CD4-positive, alpha-beta memory T cell (primary cell): ENCODE results near the gene STK40. TPM values are rescaled to one million over a fixed set of nuclear protein-coding genes. Genes with fewer than 3 reads are reported as not detected.

Experiments used
- CTCF ChIA-PET: fragments of 350-600 bp; sonication (Branson Sonifier 250); formaldehyde crosslinking; loops from one replicate; lab custom pipeline; 2021; ENCODE audit warnings: inconsistent platforms; ENCODE audit not compliant: partially characterized antibody; lab: Charles Lee
- POLR2A ChIA-PET: fragments of 350-600 bp; sonication (Branson Sonifier 250); formaldehyde crosslinking; loops from one replicate; lab custom pipeline; 2021; ENCODE audit not compliant: partially characterized antibody; lab: Charles Lee
- DNase-seq, 5 donors: peaks; one replicate each; pipeline versions ENCODE4 v3.0.0 to v3.0.0-alpha.2; 2020 to 2022; ENCODE audit warnings: mixed read lengths in 1 of 5
- H3K27ac ChIP-seq: one replicate; pipeline ENCODE4 v1.7.0; 2013; ENCODE audit warnings: low read depth, low read length
- H3K27me3 ChIP-seq: 2 replicates; pipeline ENCODE4 v1.7.0; 2013; ENCODE audit warnings: mild to moderate bottlenecking, low read length, moderate library complexity; ENCODE audit not compliant: insufficient read depth
- H3K36me3 ChIP-seq: 2 replicates; pipeline ENCODE4 v1.7.0; 2013; ENCODE audit warnings: mild to moderate bottlenecking, low read length, moderate library complexity; ENCODE audit not compliant: insufficient read depth
- H3K4me1 ChIP-seq: 2 replicates; pipeline ENCODE4 v1.7.0; 2013; ENCODE audit warnings: mild to moderate bottlenecking, low read length, moderate library complexity; ENCODE audit not compliant: insufficient read depth
- H3K4me3 ChIP-seq, 2 donors: one replicate each; pipeline ENCODE4 v1.7.0; 2013; ENCODE audit warnings: low read length in 2 of 2, mild to moderate bottlenecking in 1 of 2
- H3K9me3 ChIP-seq, 2 donors: one replicate each; pipeline ENCODE4 v1.7.0; 2013; ENCODE audit warnings: low read length in 2 of 2, control low read depth in 1 of 2; ENCODE audit not compliant: control insufficient read depth in 1 of 2
- H3K27ac Mint-ChIP-seq, 7 donors: one replicate each; pipeline ENCODE4 v1.8.0; 2020 to 2021; ENCODE audit warnings: mixed read lengths in 7 of 7, mild to moderate bottlenecking in 6 of 7, inconsistent platforms in 3 of 7, moderate library complexity in 3 of 7
- H3K27me3 Mint-ChIP-seq, 2 donors: one replicate each; pipeline ENCODE4 v1.8.0; 2020 to 2021; ENCODE audit warnings: mixed read lengths in 2 of 2
- H3K36me3 Mint-ChIP-seq, 2 donors: one replicate each; pipeline ENCODE4 v1.8.0; 2020 to 2021; ENCODE audit warnings: mixed read lengths in 2 of 2, inconsistent platforms in 1 of 2, mild to moderate bottlenecking in 1 of 2
- H3K4me1 Mint-ChIP-seq, 4 donors: one replicate each; pipeline ENCODE4 v1.8.0; 2020 to 2021; ENCODE audit warnings: mixed read lengths in 4 of 4, mild to moderate bottlenecking in 1 of 4
- H3K4me3 Mint-ChIP-seq, 8 donors: one replicate each; pipeline ENCODE4 v1.8.0; 2020 to 2021; ENCODE audit warnings: mixed read lengths in 8 of 8, mild to moderate bottlenecking in 7 of 8, moderate library complexity in 6 of 8, inconsistent platforms in 3 of 8
- H3K9me3 Mint-ChIP-seq, 8 donors: one replicate each; pipeline ENCODE4 v1.8.0; 2020 to 2021; ENCODE audit warnings: mixed read lengths in 8 of 8, mild to moderate bottlenecking in 5 of 8, inconsistent platforms in 3 of 8, moderate library complexity in 1 of 8
- intact Hi-C: fragments of 100-400 bp; cut with micrococcal nuclease; formaldehyde crosslinking; loops from one replicate; pipeline ENCODE4 v1.15.1; 2023
- polyA plus RNA-seq, 2 donors: library from polyadenylated mRNA; unstranded; fragments of 300-500 nt; fragmentation: Illumina TruSeq; gene quantifications; one replicate each; pipeline ENCODE4 v1.2.3, GENCODE V29; 2021
- total RNA-seq, 2 experiments: library from RNA; stranded (reverse); gene quantifications; one replicate each; pipeline ENCODE4 v1.2.3, GENCODE V29; 2021

Gene STK40
- total and polyA plus RNA-seq, 4 experiments from 2014 or later: 26.6 to 57.4 (median 51.0) TPM

DNA sequence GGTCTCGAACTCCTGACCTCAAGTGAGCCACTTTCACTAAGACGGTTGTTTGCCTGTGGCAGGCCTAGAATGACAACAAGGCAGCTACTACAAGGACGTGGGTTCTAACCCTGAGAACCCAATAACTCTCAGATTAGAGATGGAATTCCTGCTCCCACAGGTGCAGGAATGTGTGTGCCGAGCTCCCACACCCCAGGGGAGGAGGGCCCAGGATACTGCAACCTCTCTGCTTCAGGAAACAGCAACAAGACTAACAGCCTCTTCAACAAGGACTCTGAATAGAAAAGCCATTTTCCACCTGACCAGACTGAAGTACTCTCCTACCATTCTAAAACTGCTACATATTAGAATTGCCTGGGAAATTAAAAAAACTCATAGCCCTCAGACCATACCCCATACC lies 7.1 kb upstream of the STK40 start:
- CTCF ChIA-PET: no interaction called here
- H3K4me3 Mint-ChIP-seq: no peak overlapping the region
- no peaks in the 10 kb centered on the region for H3K27me3 ChIP-seq
- no peak overlapping the region for H3K27ac ChIP-seq
- no peaks in the 10 kb centered on the region for H3K9me3 ChIP-seq
- no peak for DNase-seq
- POLR2A ChIA-PET: no interaction called here
- no peaks in the 10 kb centered on the region for H3K27me3 Mint-ChIP-seq
- peaks cover 14 to 38% of the 10 kb centered on the region in 2 donors for H3K36me3 Mint-ChIP-seq
- H3K27ac Mint-ChIP-seq: peak overlapping the region in 2 of 7 donors; percentile 29 to 46
- peaks cover 30% of the 10 kb centered on the region for H3K36me3 ChIP-seq
- H3K4me1 ChIP-seq: peaks cover 14% of the 10 kb centered on the region
- H3K9me3 Mint-ChIP-seq: no peaks in the 10 kb centered on the region
- no peak overlapping the region for H3K4me3 ChIP-seq
- H3K4me1 Mint-ChIP-seq: peaks cover 10 to 33% (median 22%) of the 10 kb centered on the region in 4 donors
- intact Hi-C loops: no loop called here

DNA sequence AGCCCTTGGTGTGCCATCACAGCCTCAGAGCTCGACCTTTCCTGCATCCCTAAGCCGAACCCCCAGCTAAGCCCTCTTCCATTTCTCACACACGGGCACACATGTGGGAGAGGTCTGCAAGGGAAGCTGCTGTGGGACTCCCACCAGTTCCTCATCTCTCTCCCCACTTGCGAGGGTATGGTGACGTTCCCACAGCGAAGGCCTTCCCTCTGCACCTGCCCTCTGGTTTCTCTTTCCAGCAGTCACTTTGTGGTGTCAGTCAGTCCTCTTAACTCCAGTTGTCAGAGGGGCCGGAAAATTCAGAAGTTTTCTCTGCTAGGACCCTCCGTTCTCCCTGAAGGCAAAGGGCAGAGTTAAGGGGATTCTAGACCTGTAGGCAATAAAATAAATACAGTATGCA lies 5.5 kb upstream of the STK40 start:
- peaks cover 11 to 31% (median 20%) of the 10 kb centered on the region in 4 donors for H3K4me1 Mint-ChIP-seq
- no peak overlapping the region for H3K27ac ChIP-seq
- H3K36me3 Mint-ChIP-seq: peaks cover 14 to 34% of the 10 kb centered on the region in 2 donors
- peaks cover 19% of the 10 kb centered on the region for H3K4me1 ChIP-seq
- CTCF ChIA-PET: interaction anchor here (1.6 kb wide), 1 partner anchor 49 kb away, joined by 3 read pairs; no protein-coding TSS in a partner anchor
- no peaks in the 10 kb centered on the region for H3K27me3 Mint-ChIP-seq
- H3K9me3 ChIP-seq: no peaks in the 10 kb centered on the region
- peak overlapping the region in 5 of 7 donors; percentile 18 to 64 (median 27) for H3K27ac Mint-ChIP-seq
- H3K36me3 ChIP-seq: peaks cover 30% of the 10 kb centered on the region
- H3K9me3 Mint-ChIP-seq: no peaks in the 10 kb centered on the region
- intact Hi-C loops: no loop called here
- no peaks in the 10 kb centered on the region for H3K27me3 ChIP-seq
- H3K4me3 Mint-ChIP-seq: no peak overlapping the region
- no peak for DNase-seq
- no peak overlapping the region for H3K4me3 ChIP-seq
- POLR2A ChIA-PET: no interaction called here

DNA sequence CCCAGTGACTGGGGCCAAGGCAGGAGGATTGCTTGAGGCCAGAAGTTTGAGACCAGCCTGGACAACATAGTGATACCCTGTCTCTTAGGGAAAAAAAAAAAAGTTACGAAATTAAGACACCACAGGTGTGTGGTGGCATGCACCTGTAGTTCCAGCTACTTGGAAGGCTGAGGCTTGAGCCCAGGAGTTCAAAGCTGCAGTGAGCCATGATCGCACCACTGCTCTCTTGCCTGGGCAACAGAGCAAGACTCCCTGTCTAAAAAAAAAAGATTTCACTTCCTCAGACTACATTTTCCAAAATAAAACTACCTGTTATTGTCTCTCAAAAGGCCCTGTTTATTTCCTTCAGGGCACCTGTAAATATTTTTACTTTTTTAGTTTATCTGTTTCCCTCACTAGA lies 4.7 kb upstream of the STK40 start:
- DNase-seq: no peak
- no peaks in the 10 kb centered on the region for H3K27me3 Mint-ChIP-seq
- H3K27ac Mint-ChIP-seq: peak overlapping the region in 2 of 7 donors; percentile 22 to 60
- peaks cover 17% of the 10 kb centered on the region for H3K4me1 ChIP-seq
- no peak overlapping the region for H3K27ac ChIP-seq
- no peak overlapping the region for H3K4me3 Mint-ChIP-seq
- POLR2A ChIA-PET: no interaction called here
- H3K9me3 ChIP-seq: no peaks in the 10 kb centered on the region
- H3K9me3 Mint-ChIP-seq: no peaks in the 10 kb centered on the region
- H3K4me1 Mint-ChIP-seq: peaks cover 11 to 32% (median 20%) of the 10 kb centered on the region in 4 donors
- intact Hi-C loops: no loop called here
- no peaks in the 10 kb centered on the region for H3K27me3 ChIP-seq
- peaks cover 30% of the 10 kb centered on the region for H3K36me3 ChIP-seq
- peaks cover 14 to 38% of the 10 kb centered on the region in 2 donors for H3K36me3 Mint-ChIP-seq
- CTCF ChIA-PET: interaction anchor here (1.6 kb wide), 1 partner anchor 48 kb away, joined by 3 read pairs; no protein-coding TSS in a partner anchor
- H3K4me3 ChIP-seq: no peak overlapping the region

DNA sequence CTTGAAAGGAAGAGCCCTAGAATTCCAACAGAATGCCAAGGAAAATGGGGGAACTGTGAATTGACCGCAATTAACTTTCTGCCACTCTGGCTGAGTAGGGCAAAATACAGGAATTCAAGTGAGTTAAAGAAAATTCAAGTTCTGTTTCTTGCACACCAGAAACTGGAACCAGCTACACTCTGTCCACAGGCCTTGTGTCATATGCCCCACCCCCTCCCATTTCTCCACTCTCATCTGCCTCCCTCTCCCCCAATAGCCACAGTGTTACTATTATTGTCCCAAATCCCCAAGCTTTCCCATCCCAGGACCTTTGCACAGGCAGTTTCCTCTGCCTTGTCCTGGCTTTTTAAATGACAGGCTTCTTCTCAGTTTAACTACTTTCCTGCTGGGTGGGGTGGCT lies 4.3 kb upstream of the STK40 start:
- intact Hi-C loops: loop anchor here (5.0 kb wide), 2 partner anchors 303 to 458 kb away; partner anchors contain the start of genes ADPRS and AGO3
- peaks cover 10 to 32% (median 20%) of the 10 kb centered on the region in 4 donors for H3K4me1 Mint-ChIP-seq
- Histone ChIP-seq H3K27ac (no peak overlapping the region), H3K9me3 (no peaks in the 10 kb centered on the region), H3K27me3 (no peaks in the 10 kb centered on the region), H3K36me3 (peaks cover 30% of the 10 kb centered on the region), H3K4me3 (no peak overlapping the region), H3K4me1 (peaks cover 17% of the 10 kb centered on the region)
- no peaks in the 10 kb centered on the region for H3K9me3 Mint-ChIP-seq
- ChIA-PET POLR2A (interaction anchor here (1.9 kb wide), 1 partner anchor 8 kb away, joined by 15 read pairs; the partner anchor contains the start of gene LSM10), CTCF (interaction anchor here (1.6 kb wide), 1 partner anchor 48 kb away, joined by 3 read pairs; no protein-coding TSS in a partner anchor)
- H3K4me3 Mint-ChIP-seq: no peak overlapping the region
- no peaks in the 10 kb centered on the region for H3K27me3 Mint-ChIP-seq
- peaks cover 14 to 39% of the 10 kb centered on the region in 2 donors for H3K36me3 Mint-ChIP-seq
- DNase-seq: no peak
- H3K27ac Mint-ChIP-seq: peak overlapping the region in 2 of 7 donors; percentile 22 to 37

DNA sequence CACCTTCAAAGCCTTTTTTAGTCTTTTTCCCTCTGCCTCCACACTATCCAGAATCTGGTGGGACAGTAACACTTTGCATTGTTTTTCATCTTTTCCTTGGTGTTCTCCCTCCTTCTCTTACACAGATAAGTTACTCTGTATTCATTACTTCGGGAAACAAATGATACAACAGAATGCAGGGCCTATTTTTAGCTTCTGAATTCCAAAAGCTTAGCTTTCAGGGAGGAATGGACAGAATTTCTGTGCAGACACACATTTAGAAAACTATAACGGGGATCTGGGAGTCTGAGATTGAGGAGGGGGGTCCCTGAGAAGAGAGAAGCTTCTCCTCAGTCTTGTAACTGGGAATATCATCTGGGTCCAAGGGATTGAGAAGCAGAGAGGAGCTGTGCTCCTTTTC lies 3.5 kb upstream of the STK40 start:
- H3K4me3 Mint-ChIP-seq: no peak overlapping the region
- H3K27ac Mint-ChIP-seq: peak overlapping the region; percentile 0 to 86 (median 16)
- Histone ChIP-seq H3K27me3 (no peaks in the 10 kb centered on the region), H3K36me3 (peaks cover 30% of the 10 kb centered on the region), H3K27ac (no peak overlapping the region), H3K4me3 (no peak overlapping the region), H3K4me1 (peaks cover 23% of the 10 kb centered on the region), H3K9me3 (no peaks in the 10 kb centered on the region)
- peaks cover 14 to 34% (median 24%) of the 10 kb centered on the region in 4 donors for H3K4me1 Mint-ChIP-seq
- peaks cover 14 to 45% of the 10 kb centered on the region in 2 donors for H3K36me3 Mint-ChIP-seq
- H3K9me3 Mint-ChIP-seq: no peaks in the 10 kb centered on the region
- H3K27me3 Mint-ChIP-seq: no peaks in the 10 kb centered on the region
- intact Hi-C loops: loop anchor here (5.0 kb wide), 2 partner anchors 302 to 457 kb away; partner anchors contain the start of genes ADPRS and AGO3
- POLR2A ChIA-PET: interaction anchor here (1.9 to 6.4 kb wide), 2 partner anchors 8 to 22 kb away, joined by 15 to 133 read pairs; partner anchors contain the start of gene LSM10
- CTCF ChIA-PET: interaction anchor here (1.1 to 1.4 kb wide), 4 partner anchors 8 to 46 kb away, joined by 4 to 7 read pairs (median 6); partner anchors contain the start of gene LSM10
- no peak for DNase-seq

DNA sequence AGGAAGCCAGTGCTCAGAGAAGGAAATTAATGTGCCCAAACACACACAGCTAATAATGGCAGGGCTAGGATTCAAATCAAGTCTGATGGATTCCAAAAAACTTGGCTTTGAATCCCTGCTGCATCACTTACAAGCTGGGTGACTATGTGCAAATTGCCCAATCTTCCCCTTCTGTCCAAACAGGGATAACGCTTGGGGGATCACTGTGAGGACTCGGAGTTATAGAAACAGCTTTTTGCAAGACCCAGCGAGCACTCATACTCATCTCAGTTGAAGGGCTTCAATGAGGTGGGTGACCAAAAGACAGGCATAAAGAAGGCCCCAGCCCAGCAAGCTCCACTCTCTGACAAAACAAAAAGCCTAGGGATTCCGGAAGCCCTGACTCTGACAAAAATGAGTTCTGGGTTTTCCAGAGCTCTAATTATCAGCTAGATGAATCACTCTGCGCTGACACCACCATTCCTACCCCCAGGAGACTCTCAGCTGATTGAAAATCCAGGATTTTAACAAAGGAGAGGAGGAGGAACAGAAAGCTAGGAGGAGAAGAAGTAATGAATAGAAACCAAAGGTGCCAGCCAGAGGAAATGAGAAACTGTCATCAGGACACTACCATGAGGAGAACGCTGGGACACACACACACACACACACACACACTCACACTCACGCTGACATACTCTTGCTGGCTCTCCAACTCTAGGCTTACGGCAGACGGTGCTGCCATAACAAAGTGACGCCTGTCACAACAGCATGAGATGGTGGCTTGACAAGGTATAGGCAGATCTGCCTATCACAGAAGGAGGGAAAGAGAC lies 1.6 kb upstream of the STK40 start:
- peak overlapping the region; percentile 95 to 100 (median 99) for H3K27ac Mint-ChIP-seq
- H3K4me1 Mint-ChIP-seq: peaks cover 24 to 48% (median 36%) of the 10 kb centered on the region in 4 donors
- CTCF ChIA-PET: interaction anchor here (0.8 to 2.4 kb wide), 14 partner anchors 10 to 238 kb away, joined by 3 to 37 read pairs (median 4); partner anchors contain the start of genes EVA1B, LSM10 and TRAPPC3
- no peaks in the 10 kb centered on the region for H3K9me3 Mint-ChIP-seq
- no peaks in the 10 kb centered on the region for H3K27me3 Mint-ChIP-seq
- Histone ChIP-seq H3K36me3 (peaks cover 15% of the 10 kb centered on the region), H3K27ac (peak overlapping the region; percentile 87), H3K4me1 (peaks cover 42% of the 10 kb centered on the region), H3K27me3 (no peaks in the 10 kb centered on the region), H3K4me3 (no peak overlapping the region), H3K9me3 (no peaks in the 10 kb centered on the region)
- DNase-seq: no peak
- POLR2A ChIA-PET: interaction anchor here (0.7 to 6.4 kb wide), 15 partner anchors 10 to 238 kb away, joined by 3 to 133 read pairs (median 6); partner anchors contain the start of genes EVA1B, LSM10, MAP7D1 and OSCP1
- intact Hi-C loops: loop anchor here (5.0 kb wide), 2 partner anchors 300 to 455 kb away; partner anchors contain the start of genes ADPRS and AGO3
- peaks cover 8 to 39% of the 10 kb centered on the region in 2 donors for H3K36me3 Mint-ChIP-seq
- peak overlapping the region in 3 of 8 donors; percentile 84 to 94 (median 90) for H3K4me3 Mint-ChIP-seq
